ENCODE results near the gene QKI.
A peak's percentile ranks its signal among the peaks of the same experiment; 100 is the strongest.
"Not testable (repeated sequence)": the region's sequence is repeated elsewhere in the genome, so short reads cannot be mapped to it uniquely, and the experiment has no call there.

Gene QKI

DNA sequence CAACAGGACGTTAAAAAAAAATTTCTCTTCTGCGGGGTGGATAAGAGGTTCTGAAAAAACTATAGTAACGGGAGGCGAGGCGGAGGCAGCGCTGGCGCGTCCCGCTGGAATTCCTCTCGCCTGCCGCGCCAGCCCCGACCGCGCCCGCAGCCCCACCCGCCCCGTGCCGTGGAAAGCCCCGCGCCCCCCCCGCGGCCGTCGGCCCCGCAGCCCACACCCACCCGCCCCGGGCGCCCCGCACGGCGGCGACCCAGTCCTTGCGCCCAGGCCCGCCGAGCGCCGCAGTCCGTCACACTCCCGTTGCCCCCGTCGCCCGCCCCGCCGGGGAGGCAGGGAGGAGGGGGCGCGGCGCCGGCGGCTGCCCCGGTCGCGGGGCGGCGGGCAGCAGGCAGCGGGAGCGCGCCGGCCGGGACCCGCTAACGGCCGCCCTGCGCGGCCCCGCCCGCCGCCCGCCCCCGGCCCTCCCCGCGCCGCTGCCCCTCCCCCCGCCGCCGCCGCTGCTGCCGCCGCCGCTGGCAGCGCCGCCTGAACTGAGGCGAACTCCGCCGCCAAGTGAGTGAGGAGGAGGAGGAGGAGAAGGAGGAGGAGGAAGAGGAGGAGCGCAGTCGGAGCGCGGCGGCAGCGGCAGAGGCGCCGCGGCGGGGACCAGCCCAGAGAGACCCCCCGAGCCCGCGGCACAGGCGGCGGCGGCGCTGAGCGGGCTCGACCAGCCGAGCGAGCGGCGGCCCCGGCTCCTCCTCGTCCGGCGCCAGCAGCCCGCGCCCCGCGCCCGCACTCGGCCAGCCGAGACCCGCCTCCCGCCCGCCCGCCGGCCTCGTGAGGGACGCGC, at the start of gene QKI:
Gene QKI, plus strand, starts transcription at position 602 of the 829 bp plus-strand sequence. CDS start 476 bp downstream, outside the sequence.
- no peaks in the 10 kb centered on the region for H3K9me3 Mint-ChIP-seq
- peak within 1 kb of the TSS; percentile 90 for H3K4me3 Mint-ChIP-seq
- no peaks in the 10 kb centered on the region for H3K36me3 Mint-ChIP-seq (ENCODE audit: low read depth)
- DNase-seq (peak; percentile 79), ATAC-seq (peak; percentile 71)
- H3K4me1 Mint-ChIP-seq: peaks cover 39% of the 10 kb centered on the region
- peak within 1 kb of the TSS; percentile 83 for H3K27ac Mint-ChIP-seq
- H3K27me3 Mint-ChIP-seq: peaks cover 3% of the 10 kb centered on the region

DNA sequence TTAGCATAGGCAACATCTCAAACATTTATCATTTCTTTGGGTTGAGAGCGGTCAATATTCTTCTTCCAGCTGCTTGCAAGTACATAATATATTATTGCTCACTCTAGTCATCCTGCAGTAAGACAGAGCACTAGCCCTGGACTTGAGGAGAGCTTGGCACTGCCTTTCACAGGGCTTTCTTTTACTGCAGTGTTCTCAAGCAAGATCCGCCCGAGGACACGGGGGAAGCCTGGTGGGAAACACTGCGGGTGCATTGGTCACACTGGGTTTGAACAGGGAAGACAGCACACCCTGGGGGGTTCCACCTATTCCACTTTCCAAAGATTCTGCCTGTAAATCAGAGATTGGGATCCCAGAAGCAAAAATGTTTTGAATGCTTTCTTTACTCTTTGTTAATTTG, 48.2 kb upstream of the QKI start:
- DNase-seq: no peak
- Mint-ChIP-seq H3K27me3 (peaks cover 21% of the 10 kb centered on the region), H3K27ac (no peak overlapping the region), H3K4me1 (no peaks in the 10 kb centered on the region), H3K9me3 (no peaks in the 10 kb centered on the region), H3K4me3 (no peak overlapping the region), H3K36me3 (ENCODE audit: low read depth) (no peaks in the 10 kb centered on the region)
- no peak for ATAC-seq

DNA sequence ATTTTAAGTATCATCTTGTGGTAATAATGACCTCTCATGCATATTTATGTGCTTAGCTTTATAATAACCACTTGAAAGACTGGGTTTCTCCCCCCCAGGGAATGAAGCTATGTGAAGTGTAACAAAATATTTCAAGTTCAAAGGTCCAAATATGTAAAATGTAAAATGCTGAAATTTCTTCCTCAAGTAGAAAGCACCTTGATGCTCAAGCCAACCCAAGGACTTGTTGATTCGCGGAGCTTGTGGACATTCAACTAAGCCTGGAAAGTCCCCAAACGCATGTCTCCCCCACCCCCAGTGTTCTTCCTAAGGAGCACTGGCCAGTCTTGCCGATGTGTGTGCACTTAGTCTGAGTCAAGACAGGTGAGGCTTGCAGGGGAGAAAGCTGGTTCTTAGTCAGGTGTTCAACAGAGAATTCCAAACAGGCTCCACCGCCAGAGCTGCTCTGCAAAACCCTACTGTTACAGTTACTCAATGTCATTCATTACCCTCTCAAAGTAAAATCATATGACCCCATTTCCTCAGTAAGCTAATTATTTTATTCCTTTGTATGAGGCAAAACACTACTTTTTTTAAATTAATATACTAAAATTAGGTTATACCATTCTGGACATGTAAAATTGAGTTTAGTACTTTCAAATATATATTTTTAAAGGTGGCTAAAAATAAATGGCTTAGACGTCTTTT, 46.9 kb upstream of the QKI start:
- peaks cover 20% of the 10 kb centered on the region for H3K27me3 Mint-ChIP-seq
- H3K27ac Mint-ChIP-seq: no peak overlapping the region
- no peaks in the 10 kb centered on the region for H3K36me3 Mint-ChIP-seq (ENCODE audit: low read depth)
- DNase-seq (no peak), ATAC-seq (no peak)
- H3K9me3 Mint-ChIP-seq: no peaks in the 10 kb centered on the region
- H3K4me1 Mint-ChIP-seq: no peaks in the 10 kb centered on the region
- no peak overlapping the region for H3K4me3 Mint-ChIP-seq

DNA sequence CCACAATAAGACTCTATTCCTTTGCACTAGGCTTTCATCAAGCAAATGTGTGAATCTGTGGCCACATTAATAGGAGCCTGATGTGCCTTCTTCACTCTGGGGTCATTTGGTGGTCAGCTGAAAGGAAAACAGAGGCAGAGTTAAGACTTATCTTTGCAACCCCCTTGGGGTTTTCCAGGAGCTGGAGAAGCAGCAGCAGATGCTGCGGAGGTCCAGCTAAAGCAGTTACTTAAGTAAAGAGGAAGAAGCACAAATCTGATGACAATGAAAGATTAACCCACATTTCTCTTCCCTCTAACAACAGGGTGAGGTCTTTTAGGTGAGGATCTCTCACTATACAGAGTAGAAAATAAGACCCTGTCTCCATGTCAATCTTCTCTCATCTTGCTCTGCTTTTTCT, 45.4 kb upstream of the QKI start:
- Mint-ChIP-seq H3K9me3 (no peaks in the 10 kb centered on the region), H3K4me1 (no peaks in the 10 kb centered on the region)

DNA sequence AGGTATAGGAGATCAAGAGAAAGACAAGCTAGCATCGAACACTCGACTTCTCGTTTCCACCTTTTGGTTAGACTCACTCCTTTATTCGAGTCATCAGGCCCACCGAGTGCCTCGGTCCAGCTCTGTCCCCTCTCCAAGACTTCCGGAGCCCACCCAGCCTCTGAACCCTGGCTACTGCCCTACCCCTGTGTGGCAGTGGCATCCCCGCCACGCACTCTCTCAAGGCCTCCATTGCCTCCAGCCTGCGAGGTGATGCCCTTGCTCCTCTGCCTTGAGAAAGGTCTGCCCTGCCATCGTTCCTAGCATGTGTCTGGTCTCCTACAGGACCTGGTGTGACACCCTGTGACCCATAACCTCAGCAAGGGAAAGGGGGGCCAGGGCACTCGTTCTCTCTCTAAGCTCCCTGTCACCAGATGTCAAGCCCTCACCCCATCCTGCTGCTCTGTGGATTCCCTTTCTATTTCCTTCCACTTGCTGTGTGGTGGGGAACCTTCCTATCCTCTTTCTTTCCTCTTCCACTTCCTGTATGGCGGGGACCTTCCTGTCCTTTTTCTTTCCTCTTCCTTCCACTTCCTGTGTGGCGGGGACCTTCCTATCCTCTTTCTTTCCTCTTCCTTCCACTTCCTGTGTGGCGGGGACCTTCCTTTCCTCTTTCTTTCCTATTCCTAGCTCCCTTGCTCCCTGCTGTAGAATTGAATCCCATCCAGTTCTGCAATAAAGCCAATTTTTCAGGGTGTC, 44.7 kb upstream of the QKI start:
- ATAC-seq: no peak
- H3K36me3 Mint-ChIP-seq (ENCODE audit: low read depth): no peaks in the 10 kb centered on the region
- H3K4me3 Mint-ChIP-seq: no peak overlapping the region
- no peaks in the 10 kb centered on the region for H3K9me3 Mint-ChIP-seq
- H3K27me3 Mint-ChIP-seq: peaks cover 20% of the 10 kb centered on the region
- DNase-seq: no peak
- H3K27ac Mint-ChIP-seq: no peak overlapping the region
- no peaks in the 10 kb centered on the region for H3K4me1 Mint-ChIP-seq

More for the DNA sequence above, 45.4 kb upstream of the QKI start:
- Mint-ChIP-seq H3K27ac (no peak overlapping the region), H3K27me3 (peaks cover 20% of the 10 kb centered on the region), H3K4me3 (no peak overlapping the region), H3K36me3 (ENCODE audit: low read depth) (no peaks in the 10 kb centered on the region)
- ATAC-seq (no peak), DNase-seq (no peak)

DNA sequence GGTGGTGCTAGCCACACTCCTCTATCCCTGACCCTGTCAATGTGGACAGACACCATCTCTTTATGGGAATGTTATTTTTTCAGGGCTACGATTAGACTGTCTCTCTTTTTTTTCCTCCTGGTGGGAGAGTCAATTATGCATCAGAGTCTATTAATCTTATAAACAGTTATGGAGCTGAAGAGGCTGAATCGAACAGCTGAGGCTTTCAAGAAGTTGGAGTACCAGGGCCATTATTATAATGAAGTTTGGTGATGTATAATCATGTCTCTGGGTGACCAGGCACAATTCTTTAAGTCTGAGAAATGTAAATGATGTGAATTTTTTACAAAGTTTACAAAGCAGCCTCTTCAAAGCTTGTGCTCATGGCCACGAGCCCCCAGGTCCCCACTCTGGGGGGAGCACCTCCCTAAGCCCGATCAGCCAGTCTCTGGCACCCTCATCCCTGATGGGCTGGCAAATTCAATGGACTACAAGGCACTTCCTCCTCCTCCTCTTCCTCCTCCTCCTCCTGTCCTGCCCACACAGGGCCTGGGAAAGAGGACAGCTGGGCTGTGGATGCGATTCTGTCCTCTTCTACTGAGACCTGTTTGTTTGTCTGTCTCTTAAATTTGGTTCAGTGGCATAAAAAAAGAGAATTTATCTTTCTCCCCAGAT, 43.9 kb upstream of the QKI start:
- peaks cover 20% of the 10 kb centered on the region for H3K27me3 Mint-ChIP-seq
- no peaks in the 10 kb centered on the region for H3K9me3 Mint-ChIP-seq

DNA sequence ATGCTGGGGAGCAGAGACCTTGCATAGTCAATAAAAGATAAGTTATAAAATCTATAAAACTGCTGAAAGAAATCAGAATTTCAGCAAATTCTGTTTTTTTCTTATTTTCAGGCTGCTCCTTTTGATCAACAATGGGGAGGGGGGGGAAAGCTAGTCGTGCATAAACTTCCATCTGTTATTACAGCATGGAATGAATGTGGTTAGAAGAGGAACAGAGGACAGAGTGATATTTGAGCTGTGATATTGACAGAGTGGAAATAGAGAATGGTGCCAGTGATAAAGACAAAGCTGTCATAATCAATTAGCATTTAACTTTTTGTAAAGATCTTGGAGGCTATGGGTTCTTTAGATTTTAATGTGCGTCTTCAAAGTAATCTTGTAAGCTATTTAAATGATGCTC, 43.4 kb upstream of the QKI start:
- H3K27ac Mint-ChIP-seq: no peak overlapping the region
- H3K9me3 Mint-ChIP-seq: no peaks in the 10 kb centered on the region
- no peaks in the 10 kb centered on the region for H3K36me3 Mint-ChIP-seq (ENCODE audit: low read depth)
- H3K4me1 Mint-ChIP-seq: no peaks in the 10 kb centered on the region
- H3K4me3 Mint-ChIP-seq: no peak overlapping the region
- H3K27me3 Mint-ChIP-seq: peaks cover 20% of the 10 kb centered on the region
- ATAC-seq (no peak), DNase-seq (no peak)

More for the DNA sequence above, 43.9 kb upstream of the QKI start:
- ATAC-seq (no peak), DNase-seq (no peak)
- Mint-ChIP-seq H3K27ac (no peak overlapping the region), H3K36me3 (ENCODE audit: low read depth) (no peaks in the 10 kb centered on the region), H3K4me1 (no peaks in the 10 kb centered on the region), H3K4me3 (no peak overlapping the region)

DNA sequence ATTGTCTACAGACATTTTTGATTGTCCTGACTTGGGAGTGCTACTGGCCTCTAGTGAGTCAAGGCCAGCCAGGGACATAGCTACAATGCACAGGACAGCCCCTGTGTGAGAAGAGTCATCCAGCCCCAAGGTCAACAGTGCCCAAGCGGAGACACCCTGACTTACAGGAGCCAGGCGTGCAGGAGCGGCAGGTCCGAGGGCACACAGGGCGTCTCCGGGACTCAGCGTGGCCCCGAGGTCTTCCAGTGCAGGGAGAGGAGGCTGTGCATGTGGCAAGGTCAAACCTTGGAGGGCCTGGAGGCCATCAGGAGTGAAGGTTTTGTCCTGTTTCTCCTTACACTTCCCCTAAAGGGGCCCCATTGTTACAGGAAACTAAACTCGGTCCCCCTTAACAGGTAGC, 41.3 kb upstream of the QKI start:
- H3K4me1 Mint-ChIP-seq: no peaks in the 10 kb centered on the region
- H3K36me3 Mint-ChIP-seq (ENCODE audit: low read depth): no peaks in the 10 kb centered on the region
- ATAC-seq (no peak), DNase-seq (no peak)
- H3K4me3 Mint-ChIP-seq: no peak overlapping the region
- H3K27ac Mint-ChIP-seq: no peak overlapping the region
- H3K27me3 Mint-ChIP-seq: peaks cover 22% of the 10 kb centered on the region
- H3K9me3 Mint-ChIP-seq: no peaks in the 10 kb centered on the region

DNA sequence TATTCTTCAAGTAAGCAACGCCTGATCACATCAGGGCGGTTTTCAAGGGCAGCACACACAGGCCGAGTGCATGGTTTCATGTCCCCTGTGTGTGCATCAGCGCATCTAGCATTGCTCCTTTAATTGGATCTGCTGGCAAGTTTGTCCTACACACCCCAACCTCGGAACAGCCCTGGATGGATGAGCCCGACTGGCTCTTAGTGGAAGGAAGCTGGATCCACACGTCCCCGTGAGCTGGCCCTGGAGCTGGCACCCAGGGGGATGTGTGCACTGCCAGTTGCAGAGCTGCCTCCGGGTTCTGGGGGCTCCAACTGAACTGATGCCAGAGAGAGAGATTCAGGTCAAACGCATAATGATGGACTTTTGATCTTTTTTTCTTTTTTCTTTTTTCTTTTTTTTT, 39.2 kb upstream of the QKI start:
- no peak for DNase-seq

DNA sequence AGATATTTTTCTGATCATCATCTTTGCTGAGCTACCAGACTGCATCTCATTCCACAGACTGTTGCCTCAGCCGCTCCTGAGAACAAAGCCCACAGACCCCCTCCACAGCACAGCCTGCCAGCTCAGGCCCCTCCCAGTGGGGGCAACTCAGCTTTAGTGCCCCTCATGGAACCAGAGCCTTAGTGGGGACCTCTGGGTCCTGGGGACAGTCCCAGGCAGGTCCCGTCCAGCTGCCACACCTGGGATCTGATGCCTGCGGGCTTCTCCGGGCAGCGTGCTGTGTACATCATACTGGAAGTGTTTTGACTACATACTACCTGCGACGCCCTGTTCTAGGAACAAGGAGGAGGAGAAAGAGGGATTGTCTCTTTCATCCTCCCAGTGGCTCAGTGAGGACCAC, 38.3 kb upstream of the QKI start:
- no peak overlapping the region for H3K4me3 Mint-ChIP-seq

More for the DNA sequence above, 39.2 kb upstream of the QKI start:
- ATAC-seq: no peak
- no peaks in the 10 kb centered on the region for H3K36me3 Mint-ChIP-seq (ENCODE audit: low read depth)
- H3K27ac Mint-ChIP-seq: no peak overlapping the region
- H3K27me3 Mint-ChIP-seq: peaks cover 6% of the 10 kb centered on the region
- H3K4me3 Mint-ChIP-seq: no peak overlapping the region
- no peaks in the 10 kb centered on the region for H3K4me1 Mint-ChIP-seq
- H3K9me3 Mint-ChIP-seq: no peaks in the 10 kb centered on the region

DNA sequence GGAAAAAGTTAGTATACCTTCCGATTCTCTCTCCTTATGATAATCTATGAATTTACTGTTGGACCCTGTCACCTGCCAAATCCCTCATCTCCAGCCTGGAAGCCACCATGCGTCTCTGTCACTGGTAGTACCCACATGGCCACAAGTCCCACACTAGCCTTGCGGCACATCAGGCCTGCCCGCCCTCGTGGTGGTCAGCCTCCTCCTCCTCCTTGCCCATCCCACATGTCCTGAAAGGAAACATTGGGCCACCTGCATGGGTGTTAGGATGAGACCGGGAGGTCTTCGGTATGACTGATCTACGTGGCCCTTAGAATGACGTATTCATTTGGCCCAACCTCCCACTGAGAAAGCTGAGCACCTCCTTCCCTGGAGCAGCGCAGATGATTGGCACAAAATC, 37.0 kb upstream of the QKI start:
- no peaks in the 10 kb centered on the region for H3K36me3 Mint-ChIP-seq (ENCODE audit: low read depth)
- no peak for DNase-seq
- H3K4me1 Mint-ChIP-seq: no peaks in the 10 kb centered on the region
- peaks cover 2% of the 10 kb centered on the region for H3K27me3 Mint-ChIP-seq
- ATAC-seq: no peak
- no peak overlapping the region for H3K27ac Mint-ChIP-seq
- H3K4me3 Mint-ChIP-seq: no peak overlapping the region
- H3K9me3 Mint-ChIP-seq: no peaks in the 10 kb centered on the region

More for the DNA sequence above, 38.3 kb upstream of the QKI start:
- DNase-seq (no peak), ATAC-seq (no peak)
- H3K27me3 Mint-ChIP-seq: peaks cover 3% of the 10 kb centered on the region
- H3K27ac Mint-ChIP-seq: no peak overlapping the region
- H3K9me3 Mint-ChIP-seq: no peaks in the 10 kb centered on the region
- H3K36me3 Mint-ChIP-seq (ENCODE audit: low read depth): no peaks in the 10 kb centered on the region
- no peaks in the 10 kb centered on the region for H3K4me1 Mint-ChIP-seq

DNA sequence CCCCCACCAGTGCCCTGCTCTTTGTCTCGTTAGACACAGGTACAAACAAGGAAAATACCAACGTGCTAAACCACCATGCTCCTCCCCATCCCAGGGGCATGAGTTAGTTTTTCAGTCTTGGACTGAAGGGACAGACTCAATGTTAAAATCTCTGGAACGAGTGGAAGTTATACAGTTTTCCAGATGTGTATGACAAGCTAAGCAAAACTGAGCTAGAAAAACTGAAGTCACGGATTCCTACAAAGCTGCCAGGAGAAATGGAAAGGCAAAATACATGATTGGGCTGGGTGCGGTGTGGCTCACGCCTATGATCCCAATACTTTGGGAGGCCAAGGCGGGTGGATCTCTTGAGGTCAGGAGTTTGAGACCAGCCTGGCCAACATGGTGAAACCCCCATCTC, 34.3 kb upstream of the QKI start:
- H3K4me1 Mint-ChIP-seq: no peaks in the 10 kb centered on the region
- peaks cover 8% of the 10 kb centered on the region for H3K9me3 Mint-ChIP-seq
- no peaks in the 10 kb centered on the region for H3K36me3 Mint-ChIP-seq (ENCODE audit: low read depth)
- DNase-seq (no peak), ATAC-seq (no peak)
- no peak overlapping the region for H3K4me3 Mint-ChIP-seq
- peaks cover 13% of the 10 kb centered on the region for H3K27me3 Mint-ChIP-seq
- H3K27ac Mint-ChIP-seq: no peak overlapping the region

DNA sequence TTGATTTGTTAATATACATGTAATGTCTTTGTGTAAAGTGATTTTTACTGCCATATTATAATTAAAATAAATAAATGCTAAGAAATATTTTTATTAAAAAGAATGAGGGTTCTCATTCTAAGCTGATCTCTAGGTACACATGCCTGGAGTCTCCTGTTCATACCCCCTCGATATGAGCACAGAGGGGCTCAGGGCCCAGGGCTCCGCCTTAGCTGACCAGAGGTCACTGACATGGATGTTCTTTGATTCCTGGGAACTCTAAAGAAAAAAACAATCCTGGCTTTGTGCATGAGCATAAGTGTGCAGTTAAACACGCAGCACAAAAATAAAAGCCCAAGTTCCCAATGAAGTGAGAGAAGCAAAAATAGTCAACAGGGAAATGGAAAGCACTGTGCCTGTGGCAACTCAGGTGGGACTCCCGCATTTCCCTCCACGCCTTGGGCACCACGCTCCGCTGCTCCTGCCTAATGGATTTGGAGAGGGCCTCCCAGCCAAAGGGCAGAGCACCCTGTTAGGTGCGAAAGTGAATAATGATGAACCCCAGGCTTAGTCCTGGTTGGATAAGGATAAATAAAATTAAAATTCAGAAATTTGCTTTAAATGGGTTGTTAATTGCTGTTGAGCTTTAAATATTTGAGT, 33.3 kb upstream of the QKI start:
- Mint-ChIP-seq H3K4me3 (no peak overlapping the region), H3K4me1 (no peaks in the 10 kb centered on the region), H3K36me3 (ENCODE audit: low read depth) (no peaks in the 10 kb centered on the region), H3K27ac (no peak overlapping the region), H3K9me3 (peaks cover 8% of the 10 kb centered on the region), H3K27me3 (peaks cover 13% of the 10 kb centered on the region)
- ATAC-seq: no peak
- DNase-seq: no peak

DNA sequence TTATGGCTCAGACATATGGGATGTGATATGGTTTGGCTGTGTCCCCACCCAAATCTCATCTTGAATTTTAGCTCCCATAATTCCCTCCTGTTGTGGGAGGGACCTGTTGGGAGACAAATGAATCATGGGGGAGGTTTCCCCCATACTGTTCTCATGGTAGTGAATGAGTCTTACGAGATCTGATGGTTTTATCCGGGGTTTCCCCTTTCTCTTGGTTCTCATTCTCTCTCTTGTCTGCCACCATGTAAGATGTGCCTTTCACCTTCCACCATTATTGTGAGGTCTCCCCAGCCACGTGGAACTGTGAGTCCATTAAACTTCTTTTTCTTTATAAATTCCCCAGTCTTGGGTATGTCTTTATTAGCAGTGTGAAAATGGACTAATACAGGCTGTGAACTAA, 31.1 kb upstream of the QKI start:
- not testable (repeated sequence) for DNase-seq; H3K27ac Mint-ChIP-seq; H3K9me3 Mint-ChIP-seq; H3K4me1 Mint-ChIP-seq; H3K4me3 Mint-ChIP-seq; ATAC-seq; H3K36me3 Mint-ChIP-seq (ENCODE audit: low read depth)
- H3K27me3 Mint-ChIP-seq: peaks cover 11% of the 10 kb centered on the region
